HG02943 (cell line): ENCODE data around the gene SOX13.

Source experiments
- ATAC-seq: cut with Tn5 transposase; IDR thresholded peaks from one replicate; pipeline ENCODE4 v1.9.1; 2021; ENCODE audit warnings: mild to moderate bottlenecking, low read depth, moderate library complexity; ENCODE audit not compliant: unreplicated experiment

Gene SOX13

DNA sequence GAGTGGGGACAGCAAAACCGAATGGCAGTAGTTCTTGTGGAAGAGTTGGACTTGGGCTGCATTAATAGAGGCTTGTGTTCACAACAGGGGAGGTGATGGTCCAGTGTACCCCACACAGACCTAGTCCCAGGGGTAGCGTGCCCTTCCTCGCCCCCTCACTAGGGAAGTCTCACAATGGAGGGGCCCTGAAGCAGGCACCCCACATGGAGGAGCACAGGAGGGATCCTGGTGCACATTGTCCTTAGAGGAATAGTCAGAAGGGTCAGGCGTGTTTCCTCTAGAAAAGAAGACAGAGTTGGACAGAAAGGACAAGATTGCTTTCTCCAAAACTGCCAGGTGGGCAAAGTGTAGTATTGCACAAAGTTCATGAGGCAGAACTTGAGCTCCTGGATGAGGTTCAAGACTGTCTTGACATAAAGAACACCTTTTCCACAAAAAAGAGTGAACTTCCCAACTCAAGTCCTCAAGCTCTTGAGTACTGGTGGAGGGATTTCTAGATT, 55.6 kb downstream of the SOX13 start:
- no peak for ATAC-seq

DNA sequence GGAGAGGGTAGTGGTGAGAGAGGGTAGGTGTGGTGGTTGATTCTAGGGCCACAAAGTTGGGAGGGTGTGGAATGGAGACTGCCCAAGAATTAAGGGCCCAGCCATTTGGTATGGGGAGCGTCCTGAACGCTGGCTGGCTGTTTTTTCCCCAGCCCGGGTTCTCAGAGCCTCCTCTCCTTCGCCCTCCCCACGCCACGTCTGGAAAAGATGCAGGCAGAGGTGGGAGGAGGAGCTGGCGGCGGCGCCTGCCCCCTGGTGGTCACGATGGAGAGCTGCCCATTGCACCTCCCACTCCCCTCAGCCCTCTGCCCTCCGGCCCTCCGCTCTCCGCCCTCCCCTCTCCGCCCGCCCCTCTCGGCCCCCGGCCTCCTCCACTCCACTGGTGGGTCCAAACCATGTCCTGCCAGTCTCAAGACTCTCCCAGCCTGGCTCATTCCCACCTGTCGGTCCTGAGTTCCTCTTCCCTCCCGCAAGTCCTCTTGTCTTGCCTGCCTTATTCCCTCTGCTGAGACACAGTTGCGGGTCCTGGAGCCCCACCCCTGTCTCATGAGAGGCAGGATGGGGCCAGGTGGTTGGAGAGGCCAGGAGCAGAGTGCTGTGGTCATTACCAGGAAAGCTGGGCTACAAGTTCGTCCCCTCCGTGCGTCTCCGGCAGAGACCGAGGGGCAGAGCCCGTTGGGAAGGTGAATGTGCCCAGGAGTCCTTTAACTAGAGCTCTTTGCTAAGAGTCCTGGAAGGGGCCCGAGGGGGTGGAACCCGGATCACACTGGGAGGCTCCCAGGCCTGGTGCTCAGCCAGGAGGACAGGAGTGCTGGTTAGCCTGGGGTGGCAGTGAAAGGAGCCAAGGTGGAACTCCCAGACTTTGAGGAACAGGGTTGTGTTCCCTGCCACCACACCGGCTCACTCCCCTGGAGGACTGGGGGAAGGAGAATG, 56.3 kb downstream of the SOX13 start:
- no peak for ATAC-seq

- ATAC-seq = no peak
These were observed 57.3 kb downstream of the SOX13 start for GRCh38 chr1:204130178-204130577.

DNA sequence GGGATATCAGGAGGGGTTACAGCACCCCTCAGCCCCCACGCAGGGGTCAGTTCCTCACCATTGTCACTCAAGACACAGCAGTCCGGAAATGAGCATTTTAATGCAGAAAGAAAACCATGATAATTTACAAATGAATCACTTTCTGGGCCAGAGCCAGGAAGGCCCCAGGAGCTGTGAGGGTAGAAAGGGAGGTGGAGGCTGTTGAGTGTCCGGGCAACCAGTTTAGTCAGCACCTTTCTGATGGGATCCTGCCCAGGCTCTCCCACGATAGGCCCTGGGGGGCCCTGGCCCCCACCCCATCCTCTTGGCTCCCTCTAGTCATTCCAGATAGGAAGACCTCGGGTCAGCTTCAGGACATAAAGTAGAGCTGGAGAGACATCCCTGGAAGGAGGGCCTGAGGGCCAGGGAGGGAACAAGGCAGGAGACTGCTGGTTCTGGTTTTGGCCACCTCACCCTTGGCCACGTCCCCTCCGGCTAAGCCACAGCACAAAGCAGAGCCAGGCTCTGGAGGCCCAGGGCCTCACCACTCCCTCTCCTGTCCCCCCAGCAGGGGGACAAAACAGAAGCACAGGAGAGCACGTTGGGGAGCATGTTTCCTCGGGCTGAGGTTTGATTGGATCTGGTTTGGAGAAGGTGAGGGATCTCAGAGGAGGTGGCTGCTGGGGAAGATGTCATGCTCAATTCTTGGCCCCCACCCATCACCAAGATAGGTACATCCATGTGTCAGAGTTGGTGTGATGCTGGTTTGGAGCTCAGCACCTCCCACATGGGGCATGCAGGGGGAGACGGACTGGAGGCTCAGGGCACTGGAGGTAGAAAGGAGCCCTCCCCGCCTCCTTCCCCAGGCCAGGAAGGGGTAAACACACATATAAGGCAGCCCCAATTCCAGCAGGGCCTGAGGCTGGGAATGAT, 58.3 kb downstream of the SOX13 start:
- no peak for ATAC-seq

DNA sequence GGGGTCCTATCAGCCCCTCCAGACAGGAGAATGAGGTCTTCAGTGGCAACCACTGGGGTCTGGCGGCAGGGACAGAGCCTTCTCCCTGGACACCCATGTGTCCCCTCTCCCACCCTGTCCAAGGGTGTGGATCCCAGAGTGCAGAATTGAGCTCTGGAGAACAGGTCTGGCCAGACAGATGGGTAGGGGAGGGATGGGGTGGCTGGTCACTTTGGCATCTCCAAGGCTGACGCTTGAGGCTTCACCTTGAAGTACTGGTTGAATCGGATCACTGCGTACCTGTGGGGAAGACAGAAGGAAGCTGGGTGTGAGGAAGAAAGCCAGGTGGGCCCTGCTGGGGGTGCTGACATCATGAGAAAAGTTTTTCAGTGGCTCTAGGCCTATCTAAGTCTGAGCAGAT, 59.1 kb downstream of the SOX13 start:
- no peak for ATAC-seq

DNA sequence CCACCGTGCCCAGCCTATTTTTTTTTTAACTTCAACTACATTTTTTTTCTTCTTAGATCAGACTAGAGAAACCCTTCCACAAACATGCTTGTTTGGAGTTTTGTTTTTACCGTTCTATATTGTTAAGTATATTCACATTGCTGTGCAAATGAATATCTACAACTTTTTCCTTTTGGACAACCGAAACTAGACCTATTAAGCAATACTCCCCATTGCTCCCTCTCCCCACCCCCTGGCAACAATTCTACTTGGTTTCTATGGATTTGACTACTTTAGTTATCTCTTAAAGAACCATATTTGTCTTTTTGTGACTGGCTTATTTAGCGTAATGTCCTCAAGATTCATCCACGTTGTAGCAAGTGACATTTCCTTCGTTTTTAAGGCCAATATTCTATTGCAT, 59.8 kb downstream of the SOX13 start:
- no peak for ATAC-seq

DNA sequence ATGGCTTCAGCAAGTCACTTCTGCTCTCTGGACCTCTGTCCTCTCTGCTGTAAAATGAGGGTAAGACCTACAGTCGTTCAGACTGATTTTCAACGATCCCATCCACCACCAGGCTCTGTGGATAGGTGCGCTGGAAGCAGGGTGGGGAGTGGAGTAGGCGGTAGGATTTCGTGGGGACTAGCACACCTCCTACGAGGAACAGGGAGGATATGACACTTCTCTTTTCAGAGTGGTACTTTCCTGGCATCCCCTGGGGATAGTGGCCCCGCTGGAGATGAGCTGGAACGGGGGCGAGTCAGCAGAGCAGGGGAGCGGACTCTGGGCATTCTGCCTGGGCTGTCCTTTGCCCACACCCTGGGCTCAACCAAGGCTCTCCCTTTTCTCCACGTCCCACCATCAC, 61.2 kb downstream of the SOX13 start:
- ATAC-seq = no peak

DNA sequence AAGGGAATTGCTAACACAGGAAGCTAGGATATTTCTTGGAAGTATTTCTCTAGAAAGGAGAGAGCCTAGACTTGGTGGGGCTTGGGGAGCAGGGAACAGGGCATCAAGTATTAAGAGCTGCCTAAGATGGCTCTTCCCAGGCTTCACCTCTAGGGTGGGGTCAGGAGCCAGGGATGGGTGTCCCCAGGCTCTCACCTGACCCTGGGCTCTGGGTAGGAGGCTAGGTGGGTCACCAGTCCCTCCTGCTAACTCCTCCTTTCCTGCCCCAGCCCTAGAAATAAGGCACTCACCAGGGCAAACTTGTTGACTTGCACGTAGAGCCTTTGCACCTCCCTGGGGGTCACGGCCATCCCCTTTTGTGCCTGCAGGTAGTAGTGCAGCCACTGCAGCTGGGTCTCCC, 63.9 kb downstream of the SOX13 start:
- ATAC-seq = no peak

DNA sequence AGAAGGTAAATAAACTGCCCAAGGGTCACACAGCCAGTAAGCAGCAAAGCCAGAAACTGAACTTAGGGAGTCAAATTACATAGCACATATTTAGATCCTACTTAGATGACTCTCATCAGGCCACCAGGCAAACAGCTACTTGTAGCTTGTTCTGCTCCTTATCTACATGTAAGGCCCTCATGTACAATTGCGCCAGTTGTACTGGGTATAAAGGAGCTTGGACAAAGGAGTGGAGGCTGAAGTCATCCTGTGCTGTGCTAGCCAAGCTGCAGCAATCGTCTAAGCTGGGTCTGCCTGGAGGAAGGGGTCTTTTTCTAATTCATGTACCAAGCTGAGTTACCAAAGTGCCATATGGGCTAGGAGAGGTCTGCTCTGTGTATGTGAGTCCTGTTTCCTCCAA, 66.2 kb downstream of the SOX13 start:
- ATAC-seq = no peak

DNA sequence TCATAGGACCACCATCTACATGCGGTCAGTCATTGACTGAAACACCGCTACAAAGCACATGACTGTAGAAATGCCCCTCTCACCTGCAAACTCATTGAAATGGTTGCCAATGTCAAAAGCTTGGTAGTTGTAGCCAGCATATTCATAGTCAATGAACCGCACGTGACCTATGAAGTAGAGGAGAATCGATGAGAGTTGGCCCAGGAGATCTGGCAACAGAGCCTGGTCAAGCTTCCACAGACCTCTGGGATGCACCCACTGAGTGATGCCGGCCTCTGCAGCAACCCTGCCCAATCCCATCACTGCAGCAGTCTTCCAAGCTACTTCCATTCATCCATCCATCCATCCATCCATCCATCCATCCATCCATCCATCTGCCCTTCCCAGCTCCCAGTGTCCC, 67.0 kb downstream of the SOX13 start:
- ATAC-seq = no peak

GRCh38 chr1:204141131-204141530, 68.2 kb downstream of the SOX13 start:
- no peak for ATAC-seq

DNA sequence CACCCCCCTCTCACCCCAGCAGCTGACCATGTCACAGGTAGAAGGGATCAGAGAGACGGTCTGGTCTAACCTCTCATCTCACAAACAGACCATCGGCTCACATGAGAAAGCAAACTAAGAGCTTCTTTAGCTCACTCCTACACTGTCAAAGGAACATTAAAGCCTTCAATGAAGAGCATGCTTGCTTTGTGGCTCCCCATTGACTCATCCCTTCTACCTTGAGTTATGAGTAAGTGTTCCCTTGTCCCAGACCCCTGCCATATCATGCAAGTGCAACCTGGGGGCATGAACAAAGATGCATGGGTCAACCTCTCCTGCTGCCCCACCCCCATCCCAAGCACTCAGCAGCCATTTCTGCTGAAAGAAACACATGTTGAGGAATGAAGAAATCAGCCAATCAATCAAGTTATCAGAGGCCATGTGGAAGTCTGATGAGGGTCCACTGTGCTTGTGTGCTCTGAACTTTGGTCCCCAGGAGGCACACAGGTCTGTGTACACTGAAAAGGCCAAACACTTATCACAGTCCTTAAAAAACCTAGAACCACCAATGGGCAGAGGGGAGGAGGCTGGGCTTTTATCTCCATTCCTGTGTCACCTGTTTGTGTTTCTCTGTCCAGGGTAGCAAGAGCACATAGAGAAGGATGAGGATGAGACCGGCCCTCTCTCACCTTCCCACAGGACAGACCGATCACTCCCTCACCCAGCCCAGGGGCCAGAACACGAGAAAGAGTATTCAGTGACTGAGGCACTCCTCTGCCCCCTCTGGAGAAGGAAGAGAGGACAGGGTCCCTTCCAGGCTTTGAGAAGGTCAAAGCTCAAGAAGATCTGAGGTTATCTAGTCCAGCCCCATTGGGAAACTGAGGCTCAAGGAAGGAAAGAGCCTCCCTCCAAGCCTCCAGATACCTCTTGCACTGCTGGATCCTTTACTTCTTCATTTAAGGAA, 69.4 kb downstream of the SOX13 start:
- no peak for ATAC-seq

GRCh38 chr1:204143276-204144041, 70.5 kb downstream of the SOX13 start:
- ATAC-seq = no peak

DNA sequence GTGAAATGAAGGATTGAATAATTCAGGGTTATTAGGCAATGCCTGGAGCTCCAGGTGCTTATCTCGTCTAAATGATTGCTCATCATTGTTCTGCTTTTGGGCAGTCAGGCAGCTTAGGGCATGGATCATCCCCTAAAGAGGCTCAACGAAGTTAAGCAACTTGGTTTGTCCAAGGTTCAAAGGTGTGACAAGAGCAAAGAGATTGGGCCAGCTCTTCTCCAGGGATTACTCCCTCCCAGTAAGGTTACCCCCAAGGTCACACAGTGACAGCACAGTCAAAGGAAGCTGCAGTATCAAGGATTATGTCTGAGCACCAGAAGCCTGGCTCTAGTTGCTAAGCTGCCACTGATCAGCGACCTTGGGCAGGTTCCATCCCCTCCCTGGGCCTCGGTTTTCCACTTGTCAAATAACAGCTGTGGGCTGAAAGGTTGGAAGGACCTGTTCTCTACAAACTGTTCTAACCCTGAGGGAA, 72.2 kb downstream of the SOX13 start:
- ATAC-seq = no peak

- no peak for ATAC-seq
These were observed 73.4 kb downstream of the SOX13 start for GRCh38 chr1:204146309-204146708.

DNA sequence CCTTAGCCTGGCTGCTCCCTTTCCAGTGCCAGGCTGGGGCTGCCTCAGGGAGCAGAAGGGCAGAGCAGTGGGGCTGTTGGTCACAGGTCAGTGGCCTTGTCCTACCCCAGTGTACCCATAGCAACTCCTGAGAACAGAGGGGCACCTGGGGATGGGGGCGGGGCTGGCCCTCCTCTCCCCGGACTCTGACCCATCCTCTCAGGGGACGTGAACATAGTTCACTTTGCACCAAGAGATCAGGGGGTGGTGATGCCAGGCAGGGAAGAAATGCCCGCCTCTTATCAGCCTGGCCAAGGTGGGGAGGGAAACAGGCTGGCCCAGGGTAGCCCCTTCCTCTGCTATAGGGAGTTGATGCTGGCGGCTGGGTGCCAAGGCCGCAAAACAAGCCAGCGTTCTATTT, 74.0 kb downstream of the SOX13 start:
- no peak for ATAC-seq

GRCh38 chr1:204147406-204148383, 74.8 kb downstream of the SOX13 start:
- ATAC-seq = no peak

DNA sequence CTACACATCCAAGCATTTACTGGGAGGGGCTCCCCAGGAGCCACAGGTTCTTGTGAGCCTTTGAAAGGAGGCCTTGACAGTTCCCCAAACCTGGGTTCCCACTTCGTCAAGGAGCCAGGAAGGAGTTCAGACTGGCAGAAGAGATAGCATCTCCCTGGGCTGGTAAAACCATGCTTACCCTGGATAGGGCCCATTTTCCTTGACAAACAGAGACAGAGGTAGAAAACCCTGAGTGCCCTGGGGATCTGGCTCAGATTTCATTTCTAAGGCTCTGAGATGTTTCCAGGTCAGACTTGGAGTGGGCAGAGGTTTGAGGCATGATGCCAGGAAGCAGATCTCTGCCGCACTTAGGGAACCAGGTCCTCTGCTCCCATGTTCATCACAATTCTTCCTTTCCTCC, 76.2 kb downstream of the SOX13 start:
- ATAC-seq = no peak
